NOMO-1 treated with DMSO at 0.1 percent for 48 hours (cell line): Measurements from ENCODE around the gene GDI2.
A peak's percentile ranks its signal among the peaks of the same experiment; 100 is the strongest.
"Not testable (repeated sequence)": the region's sequence is repeated elsewhere in the genome, so short reads cannot be mapped to it uniquely, and the experiment has no call there.

ENCODE experiments used
- DNase-seq: peaks from one replicate; lab custom pipeline; 2025; ENCODE audit not compliant: unreplicated experiment; lab: John Stamatoyannopoulos, UW

GDI2 gene

GRCh38 chr10:5813341-5814109, at the start of gene GDI2:
TSS of gene GDI2 (minus strand) at chr10:5813434. CDS start at chr10:5813258, 176 bp downstream.
- DNase-seq = peak; percentile 97

- DNase-seq = no peak
Measured at GRCh38 chr10:5862360-5862961, 49.2 kb upstream of the GDI2 start.

DNA sequence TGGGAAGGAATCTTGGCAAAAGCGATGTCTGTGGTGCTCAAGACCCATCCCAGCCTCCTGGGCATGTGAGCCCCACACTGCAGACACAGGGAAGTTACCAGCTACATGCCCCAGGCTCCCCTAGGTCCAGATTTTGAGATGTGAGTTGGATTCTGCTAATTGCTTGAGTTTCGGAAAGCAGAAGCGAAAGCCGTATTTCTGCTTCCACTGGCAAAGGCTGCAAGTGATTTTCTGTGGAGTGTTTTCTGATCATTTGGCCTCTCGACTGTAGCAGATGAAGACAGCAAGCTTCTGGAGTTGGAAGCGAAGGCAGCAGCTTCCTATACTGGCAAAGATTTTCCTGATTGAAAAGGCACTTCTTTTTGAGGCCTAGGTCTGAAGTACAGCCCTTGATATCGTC, 46.8 kb upstream of the GDI2 start:
- peak; percentile 74 for DNase-seq

DNA sequence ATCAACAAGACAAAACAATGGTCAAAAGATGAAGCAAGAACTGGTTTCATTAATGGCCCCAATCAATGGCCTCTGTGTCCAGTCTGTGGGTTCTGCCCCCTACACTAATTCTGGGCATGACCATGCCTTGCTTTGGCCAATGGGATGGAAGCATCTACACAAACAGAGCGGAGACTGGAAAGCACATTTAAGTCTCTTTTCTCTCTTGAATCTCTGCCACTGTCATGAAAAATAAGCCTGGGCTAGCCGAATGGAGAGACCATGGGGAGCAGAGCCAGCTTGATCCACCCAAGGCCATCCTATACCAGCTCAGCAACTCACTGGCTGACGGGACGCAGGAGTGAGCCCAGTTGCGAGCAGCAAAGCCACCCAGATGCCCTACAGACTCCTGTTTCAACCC, 45.6 kb upstream of the GDI2 start:
- no peak for DNase-seq

- no peak for DNase-seq
Measured at GRCh38 chr10:5856701-5857004, 43.4 kb upstream of the GDI2 start.

DNA sequence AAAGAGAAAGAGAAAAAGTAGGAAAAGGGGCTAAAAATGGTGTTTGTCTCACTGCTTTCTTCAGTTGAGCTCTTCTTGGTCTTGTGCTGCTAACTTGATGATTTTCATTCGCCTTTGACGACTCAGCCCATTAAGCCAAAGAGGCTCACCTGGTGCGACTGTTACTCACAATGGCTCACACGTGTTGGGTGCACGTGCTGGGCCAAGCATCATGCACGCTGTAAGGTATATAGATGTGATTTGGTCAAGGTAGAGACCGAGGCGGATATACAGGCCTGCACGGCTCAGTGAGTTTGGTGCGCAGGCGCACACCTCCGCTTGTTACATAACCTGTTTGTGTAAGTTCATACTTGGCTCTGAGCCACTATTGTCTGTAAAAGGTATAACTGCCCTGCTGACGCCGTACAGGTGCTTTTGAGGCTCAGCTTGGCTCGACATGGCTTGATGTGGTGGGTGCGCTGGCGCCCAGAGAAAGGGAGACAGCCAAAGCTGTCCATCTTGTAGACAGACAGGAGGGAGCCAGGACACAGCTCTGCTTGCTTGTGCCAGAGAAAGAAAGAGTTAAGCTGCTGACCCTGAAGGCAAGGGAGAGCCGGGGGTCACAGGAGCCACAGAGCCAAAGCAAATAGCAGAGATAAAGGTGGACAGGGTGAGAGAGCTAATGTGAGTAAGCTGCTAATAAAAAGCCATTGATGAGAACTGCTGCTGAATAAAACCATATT, 42.9 kb upstream of the GDI2 start:
- DNase-seq = no peak

DNA sequence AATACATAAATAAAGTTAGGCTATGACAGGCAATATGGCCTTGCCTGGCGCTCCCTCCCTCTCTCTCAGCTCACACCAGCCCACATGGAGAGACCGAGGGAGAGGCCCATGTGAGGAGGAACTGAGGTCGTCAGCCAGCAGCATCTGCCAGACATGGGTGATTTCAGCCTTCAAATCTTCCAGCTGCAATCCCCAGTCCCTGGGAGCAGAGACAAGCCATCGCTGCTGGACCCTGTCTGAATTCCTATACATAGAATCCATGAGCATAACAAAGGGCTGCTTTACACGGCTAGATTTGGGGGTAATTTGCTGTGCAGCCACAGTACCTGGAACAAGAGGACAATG, 40.9 kb upstream of the GDI2 start:
- DNase-seq = no peak

DNA sequence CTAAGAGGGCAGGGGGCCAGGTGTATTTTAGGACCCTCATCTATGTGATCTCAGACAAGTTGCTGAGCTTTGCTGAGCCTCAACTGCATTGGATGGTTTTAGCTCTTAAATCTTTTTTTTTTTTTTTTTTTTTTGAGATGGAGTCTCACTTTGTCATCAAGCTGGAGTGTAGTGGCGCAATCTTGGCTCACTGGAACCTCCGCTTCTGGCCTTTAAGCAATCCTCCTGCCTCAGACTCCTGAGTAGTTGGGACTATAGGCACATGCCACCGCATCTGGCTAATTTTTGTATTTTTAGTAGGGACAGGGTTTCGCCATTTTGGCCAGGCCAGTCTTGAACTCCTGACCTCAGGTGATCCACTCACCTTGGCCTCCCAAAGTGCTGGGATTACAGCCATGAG, 33.4 kb upstream of the GDI2 start:
- DNase-seq = not testable (repeated sequence)

- no peak for DNase-seq
Measured at GRCh38 chr10:5844345-5845055, 31.3 kb upstream of the GDI2 start.

GRCh38 chr10:5843686-5844344, 30.6 kb upstream of the GDI2 start:
- no peak for DNase-seq

- DNase-seq = no peak
Measured at GRCh38 chr10:5841965-5842364, 28.7 kb upstream of the GDI2 start.

GRCh38 chr10:5840314-5841307, 27.4 kb upstream of the GDI2 start:
- peak; percentile 23 for DNase-seq

- not testable (repeated sequence) for DNase-seq
Measured at GRCh38 chr10:5836181-5836580, 22.9 kb upstream of the GDI2 start.

DNA sequence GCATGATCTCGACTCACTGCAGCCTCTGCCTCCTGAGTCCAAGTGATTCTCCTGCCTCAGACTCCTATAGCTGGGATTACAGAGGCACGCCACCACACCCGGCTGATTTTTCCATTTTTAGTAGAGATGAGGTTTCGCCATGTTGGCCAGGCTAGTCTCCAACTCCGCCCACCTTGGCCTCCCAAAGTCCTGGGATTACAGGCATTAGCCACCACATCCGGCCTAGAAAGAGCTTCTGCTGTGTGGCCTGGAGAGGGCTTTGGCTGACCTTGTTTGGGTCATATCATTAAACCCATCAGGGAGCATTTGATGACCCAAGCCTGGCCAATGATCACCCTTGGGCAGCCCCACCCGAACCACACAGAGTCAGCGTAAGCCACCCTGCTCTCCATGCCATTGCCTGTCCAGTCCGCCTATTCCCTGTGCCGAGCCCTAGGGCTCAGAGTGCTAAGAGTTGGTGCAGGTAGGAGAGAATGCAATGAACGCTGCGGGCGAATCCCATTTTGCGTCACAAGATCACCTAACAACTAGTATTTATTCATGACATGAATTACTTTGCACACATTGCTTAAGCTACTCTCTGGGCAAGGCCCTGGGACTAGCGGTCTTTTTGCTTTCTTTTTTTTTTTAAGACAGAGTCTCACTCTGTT, 22.3 kb upstream of the GDI2 start:
- no peak for DNase-seq

DNA sequence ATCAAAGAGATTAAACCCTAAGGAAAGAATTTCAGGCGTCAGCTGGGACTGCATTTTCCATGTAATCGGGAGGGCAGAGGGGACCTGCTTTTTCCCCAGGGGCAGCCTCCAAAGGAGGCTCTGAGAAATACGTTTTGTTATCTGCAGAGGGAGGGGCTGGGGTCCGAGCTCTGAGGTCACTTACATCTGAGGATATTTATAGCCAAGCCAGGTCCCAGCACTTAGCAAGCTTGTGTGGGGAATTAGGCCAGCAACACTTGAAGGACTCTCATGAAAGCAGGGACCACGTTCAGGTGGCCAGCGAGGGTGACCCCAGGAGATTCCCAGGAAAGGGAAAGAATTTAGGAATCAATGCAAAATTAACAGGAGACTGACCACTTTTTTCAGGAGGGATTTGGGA, 20.6 kb upstream of the GDI2 start:
- DNase-seq = no peak

- no peak for DNase-seq
Measured at GRCh38 chr10:5832946-5833345, 19.7 kb upstream of the GDI2 start.

DNA sequence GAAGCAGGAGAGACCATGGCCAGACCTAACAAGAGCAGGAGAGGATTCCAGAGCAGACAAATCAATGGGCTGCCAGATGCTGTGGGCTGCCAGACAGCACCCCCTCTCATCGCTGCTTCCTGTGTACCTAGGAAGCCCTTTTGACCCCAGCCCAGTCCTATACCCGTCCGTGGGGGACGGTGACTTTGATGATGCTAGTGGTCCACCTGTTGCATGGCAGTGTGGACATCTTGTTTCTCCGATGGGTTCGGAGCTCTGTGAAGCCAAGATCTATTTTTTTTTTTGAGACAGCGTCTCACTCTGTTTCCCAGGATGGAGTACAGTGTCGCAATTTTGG, 18.2 kb upstream of the GDI2 start:
- no peak for DNase-seq

DNA sequence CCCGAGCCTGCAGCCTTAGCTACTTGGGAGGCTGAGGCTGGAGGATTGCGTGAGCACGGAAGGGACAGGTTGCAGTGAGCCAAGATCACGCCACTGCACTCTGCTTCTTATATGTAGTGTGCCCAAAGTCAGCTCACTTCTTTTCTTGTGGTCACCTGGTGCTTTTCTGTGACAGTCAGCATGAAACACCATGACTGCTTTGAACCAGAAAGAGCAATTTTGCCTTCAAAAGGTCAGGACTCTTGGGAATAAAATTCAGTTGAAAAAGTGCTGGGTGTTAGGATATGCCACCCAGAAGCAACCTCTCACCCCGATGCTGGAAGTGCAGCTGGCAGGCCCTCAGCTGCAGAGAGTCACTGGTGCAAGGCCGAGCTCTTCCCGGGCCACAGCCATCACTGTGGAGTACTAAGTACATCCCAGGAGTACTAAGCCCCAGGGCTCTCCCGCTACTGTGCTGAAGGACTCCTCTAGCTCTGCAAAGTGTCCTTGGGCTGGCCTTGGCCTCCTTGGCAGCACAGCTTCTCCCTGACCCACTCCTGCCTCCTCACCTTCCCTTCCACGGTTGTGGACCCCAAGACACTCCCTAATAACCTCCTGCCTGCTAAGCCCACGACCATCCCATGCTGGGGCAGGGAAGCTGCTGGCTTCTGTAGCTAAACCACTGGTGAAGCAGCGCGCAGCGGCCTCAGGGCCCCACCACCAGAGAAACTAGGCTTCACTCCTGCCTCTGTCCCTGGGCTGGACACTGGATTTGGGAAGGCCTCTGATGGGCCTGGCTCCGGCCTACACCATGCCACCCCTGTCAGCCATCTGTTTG, 17.6 kb upstream of the GDI2 start:
- DNase-seq = no peak

- no peak for DNase-seq
Measured at GRCh38 chr10:5829267-5829666, 16.0 kb upstream of the GDI2 start.
